ENCODE data around the gene HS6ST3.

The HS6ST3 gene

GRCh38 chr13:96677029-96677428 is 587.1 kb downstream of the HS6ST3 start:
- no peak for DNase-seq

GRCh38 chr13:96678801-96679200 is 588.9 kb downstream of the HS6ST3 start:
- no peak for DNase-seq

- no peak for DNase-seq
Measured at GRCh38 chr13:96680898-96681297, 591.0 kb downstream of the HS6ST3 start.

- DNase-seq, result no peak
Measured at GRCh38 chr13:96681766-96682165, 591.9 kb downstream of the HS6ST3 start.

GRCh38 chr13:96684469-96684868 is 594.6 kb downstream of the HS6ST3 start:
- DNase-seq, result no peak

- DNase-seq, result no peak
Measured at GRCh38 chr13:96684907-96685306, 595.0 kb downstream of the HS6ST3 start.

- no peak for DNase-seq
Measured at GRCh38 chr13:96686286-96686685, 596.4 kb downstream of the HS6ST3 start.

GRCh38 chr13:96687191-96687590 is 597.3 kb downstream of the HS6ST3 start:
- DNase-seq, result no peak

GRCh38 chr13:96690998-96691397 is 601.1 kb downstream of the HS6ST3 start:
- no peak for DNase-seq

- DNase-seq, result no peak
Measured at GRCh38 chr13:96696389-96696900, 606.5 kb downstream of the HS6ST3 start.

GRCh38 chr13:96700657-96701056 is 610.8 kb downstream of the HS6ST3 start:
- no peak for DNase-seq

GRCh38 chr13:96707146-96707545 is 617.2 kb downstream of the HS6ST3 start:
- DNase-seq, result no peak

GRCh38 chr13:96710166-96710862 is 620.4 kb downstream of the HS6ST3 start:
- DNase-seq, result no peak

- DNase-seq, result no peak
Measured at GRCh38 chr13:96720446-96720845, 630.5 kb downstream of the HS6ST3 start.

GRCh38 chr13:96726651-96727050 is 636.7 kb downstream of the HS6ST3 start:
- DNase-seq, result no peak

- no peak for DNase-seq
Measured at GRCh38 chr13:96728463-96728862, 638.6 kb downstream of the HS6ST3 start.

GRCh38 chr13:96730676-96731075 is 640.8 kb downstream of the HS6ST3 start:
- DNase-seq, result no peak

GRCh38 chr13:96734499-96734898 is 644.6 kb downstream of the HS6ST3 start:
- no peak for DNase-seq

- no peak for DNase-seq
Measured at GRCh38 chr13:96741779-96742178, 651.9 kb downstream of the HS6ST3 start.

GRCh38 chr13:96743296-96744089 is 653.6 kb downstream of the HS6ST3 start:
- no peak for DNase-seq

- DNase-seq, result no peak
Measured at GRCh38 chr13:96744367-96745331, 654.7 kb downstream of the HS6ST3 start.

GRCh38 chr13:96746886-96747285 is 657.0 kb downstream of the HS6ST3 start:
- no peak for DNase-seq

GRCh38 chr13:96749825-96750224 is 659.9 kb downstream of the HS6ST3 start:
- no peak for DNase-seq

All from femur (tissue), 1 donor.